GM12891 (cell line): ENCODE results near the gene WNT16.

Experiments used
- DNase-seq: peaks from one replicate; pipeline ENCODE4 v3.0.0; 2011; ENCODE audit warnings: low spot score; ENCODE audit not compliant: insufficient read length
- FAIRE-seq: peaks from 2 replicates; lab custom pipeline; 2011; peaks lifted over from hg19 to GRCh38; lab: Jason Lieb, UNC
- PAX5 ChIP-seq: IDR thresholded peaks from 2 replicates; pipeline ENCODE4 v1.6.1; 2011; ENCODE audit warnings: low read length, moderate library complexity, mild to moderate bottlenecking; ENCODE audit not compliant: insufficient read depth, severe bottlenecking
- POLR2AphosphoS5 ChIP-seq: IDR thresholded peaks from 2 replicates; pipeline ENCODE4 v1.6.1; 2011; ENCODE audit warnings: low read depth, low read length, control low read depth
- POU2F2 ChIP-seq: IDR thresholded peaks from 2 replicates; pipeline ENCODE4 v1.6.1; 2011; ENCODE audit warnings: low read depth, mild to moderate bottlenecking, control low read depth, low read length, moderate library complexity

WNT16 gene

GRCh38 chr7:121390617-121391016 is 61.8 kb downstream of the WNT16 start:
- DNase-seq (no peak), FAIRE-seq (peak; percentile 43)
- TF ChIP-seq POU2F2 (no peak), PAX5 (no peak), POLR2AphosphoS5 (no peak)
